Anterior cingulate cortex (tissue), 58 donors: ENCODE results near the gene EMX1.
A peak's percentile ranks its signal among the peaks of the same experiment; 100 is the strongest.

Experiments used
- DNase-seq, 58 donors: peaks; one replicate each; lab custom pipeline; 2025; lab: John Stamatoyannopoulos, UW

The EMX1 gene

GRCh38 chr2:72917138-72917876, at the start of gene EMX1:
Gene EMX1, plus strand, starts transcription at chr2:72917519. Its CDS starts 334 bp downstream, at chr2:72917853.
- DNase-seq = peak in 21 of 58 donors; percentile 15 to 68 (median 50)

DNA sequence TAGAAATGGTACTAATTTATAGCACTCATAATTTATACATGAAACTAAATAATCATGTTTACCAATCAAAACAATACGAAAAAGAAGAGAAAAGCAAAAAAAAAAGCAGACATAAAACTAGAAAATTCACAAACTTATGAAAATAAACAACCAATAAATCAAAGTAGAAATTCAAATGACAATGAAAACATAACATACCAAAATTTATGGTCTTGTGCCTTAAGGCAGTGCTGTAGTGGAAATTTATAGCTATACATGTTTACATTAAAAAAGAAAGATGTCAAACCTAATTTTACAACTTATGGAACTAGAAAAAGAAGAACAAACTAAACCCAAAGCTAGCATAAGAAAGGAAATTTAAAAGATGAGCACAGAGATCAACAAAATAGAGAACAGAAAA, 46.3 kb upstream of the EMX1 start:
- DNase-seq = no peak

- DNase-seq = no peak
Measured at GRCh38 chr2:72871880-72872279, 45.4 kb upstream of the EMX1 start.

- DNase-seq = no peak
Measured at GRCh38 chr2:72883356-72883962, 33.9 kb upstream of the EMX1 start.

- DNase-seq = no peak
Measured at GRCh38 chr2:72886505-72887031, 30.8 kb upstream of the EMX1 start.

- DNase-seq = peak in 50 of 58 donors; percentile 26 to 76 (median 60)
Measured at GRCh38 chr2:72887032-72887739, 30.1 kb upstream of the EMX1 start, which contains the start of gene SPR. Gene SPR, plus strand, starts transcription at chr2:72887408. Its CDS starts 25 bp downstream, at chr2:72887433.

DNA sequence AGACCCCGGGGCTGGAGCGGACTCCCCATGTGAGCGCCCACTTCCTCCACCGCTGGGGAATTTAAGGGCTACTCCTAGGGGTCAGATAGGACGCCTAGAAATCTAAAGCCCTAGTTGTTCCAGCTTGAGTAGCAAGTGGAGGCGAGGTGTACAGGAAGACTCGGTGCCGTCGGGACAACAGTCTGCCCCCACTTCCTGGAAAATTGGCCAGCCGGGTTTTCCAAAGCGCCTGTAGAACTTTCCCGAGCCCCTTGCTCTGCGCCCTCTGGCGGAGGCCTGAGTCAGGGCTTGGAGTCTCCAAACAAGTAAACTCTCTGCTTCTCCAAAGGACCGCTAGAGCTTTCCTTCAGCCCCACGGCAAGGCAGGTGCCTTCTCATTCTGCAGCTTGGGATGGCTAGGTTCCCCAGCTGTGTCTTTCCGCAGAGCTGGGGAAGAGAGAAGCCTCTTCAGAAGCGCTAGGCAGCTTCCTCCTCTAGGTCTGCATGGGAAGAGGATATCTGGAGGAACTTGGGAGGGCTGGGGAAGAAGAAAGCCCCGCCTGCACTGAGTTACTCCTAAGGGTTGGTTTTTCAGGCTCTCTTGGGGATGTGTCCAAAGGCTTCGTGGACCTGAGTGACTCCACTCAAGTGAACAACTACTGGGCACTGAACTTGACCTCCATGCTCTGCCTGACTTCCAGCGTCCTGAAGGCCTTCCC, 29.4 kb upstream of the EMX1 start:
- peak in 57 of 58 donors; percentile 33 to 89 (median 71) for DNase-seq

DNA sequence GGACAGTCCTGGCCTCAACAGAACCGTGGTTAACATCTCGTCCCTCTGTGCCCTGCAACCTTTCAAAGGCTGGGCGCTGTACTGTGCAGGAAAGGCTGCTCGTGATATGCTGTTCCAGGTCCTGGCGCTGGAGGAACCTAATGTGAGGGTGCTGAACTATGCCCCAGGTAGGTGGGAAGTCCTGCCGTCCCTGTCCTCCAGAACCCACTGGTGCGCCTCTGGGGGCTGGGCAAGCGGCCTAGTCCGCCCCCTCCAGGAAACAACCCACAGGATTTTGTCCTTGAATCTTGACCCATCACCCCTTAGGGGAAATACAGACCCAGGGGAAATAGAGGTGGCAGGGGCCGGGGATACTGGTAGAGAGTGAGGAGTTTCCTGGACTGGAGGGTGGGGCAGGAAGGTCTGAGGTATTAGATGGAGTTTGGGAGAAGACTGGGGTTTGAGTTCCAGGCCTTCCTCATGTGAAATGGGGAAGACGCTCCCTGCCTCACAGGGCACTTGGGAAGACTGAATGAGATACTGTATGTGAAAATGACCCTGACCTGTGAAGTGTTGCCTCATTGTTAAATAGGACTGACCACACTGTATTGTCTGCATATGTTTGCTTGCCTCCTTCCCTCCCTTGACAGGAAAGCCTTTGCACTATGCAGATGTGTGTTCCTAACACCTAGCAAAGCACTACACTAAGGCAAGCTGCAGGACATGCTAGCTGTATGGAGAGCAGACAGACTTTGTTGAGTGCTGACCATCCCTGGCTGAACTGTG, 28.7 kb upstream of the EMX1 start:
- no peak for DNase-seq

- DNase-seq = no peak
Measured at GRCh38 chr2:72889991-72890390, 27.3 kb upstream of the EMX1 start.

- no peak for DNase-seq
Measured at GRCh38 chr2:72891091-72891818, 26.1 kb upstream of the EMX1 start.

- peak in 38 of 58 donors; percentile 12 to 73 (median 44) for DNase-seq
Measured at GRCh38 chr2:72892506-72893173, 24.7 kb upstream of the EMX1 start.

DNA sequence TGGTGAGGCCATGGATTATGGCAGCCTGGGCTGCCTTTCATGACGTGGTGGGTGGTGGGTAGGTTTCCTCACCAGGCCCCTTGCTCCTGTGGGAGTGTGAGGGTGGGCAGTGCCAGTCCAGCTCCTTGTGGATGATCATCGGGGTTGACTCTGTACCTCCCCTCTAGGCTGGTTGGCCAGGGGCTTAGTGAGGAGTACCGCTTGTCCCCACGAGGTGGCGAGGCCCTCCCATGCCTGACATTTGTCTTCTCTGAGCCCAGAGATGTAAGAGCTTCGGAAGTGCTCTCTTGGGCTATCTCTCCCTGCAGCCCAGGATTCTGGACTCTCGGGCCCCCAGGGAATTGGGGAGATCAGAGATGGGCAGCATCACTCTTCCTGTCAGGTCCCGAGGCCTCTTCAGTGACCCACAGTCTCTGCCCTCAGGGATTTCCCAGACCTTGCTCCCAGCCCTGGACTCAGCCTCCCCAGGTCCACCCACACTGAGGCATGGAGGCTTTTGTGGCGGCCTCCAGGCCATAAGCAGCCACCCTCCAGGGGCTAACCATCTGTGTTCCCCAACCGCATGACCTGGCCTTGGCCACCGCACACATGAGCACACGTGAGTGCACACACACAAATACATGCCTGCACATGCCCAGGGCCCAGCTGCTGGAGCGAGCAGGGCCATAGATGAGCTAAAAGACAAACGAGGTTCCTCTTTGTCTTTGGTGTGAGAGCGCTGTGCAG, 23.6 kb upstream of the EMX1 start:
- peak in 17 of 58 donors; percentile 1 to 53 (median 24) for DNase-seq

DNA sequence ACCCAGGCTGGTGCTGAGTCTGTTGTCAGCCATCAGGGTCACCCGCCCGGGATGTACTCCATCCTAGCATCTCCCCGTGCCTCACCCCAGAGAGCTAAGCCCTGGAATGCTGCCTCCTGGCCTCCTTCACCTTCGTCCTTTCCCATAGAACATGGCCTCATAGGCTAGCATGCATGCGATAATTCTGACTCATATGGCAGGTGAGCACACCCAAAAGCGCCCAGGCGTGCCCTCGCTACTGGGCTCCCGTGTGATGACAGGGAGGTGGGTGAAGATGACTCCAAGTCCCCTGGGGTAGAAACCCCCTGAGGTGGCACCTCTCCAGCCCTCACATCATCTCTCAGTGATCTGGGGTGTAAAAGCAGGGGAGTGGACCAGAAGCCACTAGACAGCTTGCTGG, 22.8 kb upstream of the EMX1 start:
- DNase-seq = no peak

DNA sequence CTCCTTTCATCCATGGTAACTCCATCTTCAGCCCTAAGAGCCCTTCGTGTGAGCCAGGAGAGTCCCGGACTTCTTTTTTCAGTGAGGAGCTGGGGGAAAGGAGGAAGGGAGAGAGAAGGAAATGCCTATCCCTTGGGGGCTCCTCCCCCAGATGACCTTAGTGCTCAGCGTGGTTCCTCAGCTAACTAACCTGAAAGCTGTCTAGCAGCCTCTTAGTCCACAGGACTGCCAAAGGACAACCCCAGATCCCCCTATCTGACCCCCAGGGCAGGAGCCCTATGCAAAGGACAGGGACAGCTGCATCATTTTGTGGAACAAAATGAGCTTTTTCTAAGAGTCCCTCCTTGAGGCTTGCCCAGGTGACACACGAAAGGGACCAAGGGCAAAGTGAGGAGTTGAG, 22.2 kb upstream of the EMX1 start:
- no peak for DNase-seq

DNA sequence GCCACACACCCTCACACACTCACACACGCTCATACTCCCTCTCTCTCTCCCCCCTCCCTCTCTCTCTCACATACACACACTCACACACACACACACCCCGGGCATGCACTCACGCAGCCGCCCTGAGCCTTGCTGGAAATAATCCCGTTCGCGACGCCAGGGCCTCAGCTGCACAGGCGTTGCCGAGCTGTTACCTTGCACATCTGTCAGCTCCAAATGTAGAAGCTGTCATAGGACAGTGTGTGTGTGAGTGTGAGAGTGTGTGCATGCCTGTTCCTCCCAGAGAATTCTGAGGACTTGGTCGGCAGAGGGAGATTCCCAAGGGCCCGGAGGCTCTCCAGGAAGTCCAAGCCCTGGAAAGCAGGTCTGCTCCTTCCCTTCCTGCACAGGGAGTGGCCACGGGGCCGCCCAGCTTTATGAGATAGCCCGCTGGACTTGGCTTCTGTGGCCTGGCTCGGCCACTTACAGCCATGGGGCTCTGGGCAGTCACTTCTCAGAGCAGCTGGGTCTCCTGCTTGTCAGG, 21.5 kb upstream of the EMX1 start:
- DNase-seq = peak in 2 of 58 donors; percentile 15 to 34

DNA sequence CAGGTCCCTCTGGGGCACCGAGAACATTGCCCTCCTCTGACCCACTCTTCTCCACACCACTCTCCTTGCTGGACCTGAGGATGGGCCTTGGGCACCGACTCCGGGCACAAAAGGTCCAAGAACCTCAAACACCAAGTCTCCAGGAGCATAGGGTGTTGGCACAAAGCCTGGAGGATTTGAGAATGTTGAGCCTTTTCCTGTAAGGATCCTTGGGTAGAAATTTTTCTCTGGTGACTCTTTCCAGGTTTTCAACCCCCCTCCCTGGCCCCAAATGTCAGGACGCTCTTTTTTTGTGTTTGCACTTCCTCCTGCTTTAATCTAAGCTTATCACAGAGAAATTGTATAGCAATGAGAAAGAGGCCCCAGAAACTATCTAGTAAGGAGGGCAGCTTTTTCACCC, 20.9 kb upstream of the EMX1 start:
- DNase-seq = no peak

- DNase-seq = no peak
Measured at GRCh38 chr2:72897785-72898584, 19.3 kb upstream of the EMX1 start.
